Astrocyte (in vitro differentiated cells and primary cell): ENCODE measurements around the gene FCN2.

Experiments used
- EZH2 ChIP-seq: IDR thresholded peaks from 2 replicates; pipeline ENCODE4 v1.6.1; 2012; ENCODE audit warnings: mild to moderate bottlenecking, low read length, inconsistent platforms; ENCODE audit not compliant: insufficient read depth
- TF ChIP-seq, protein P1 (sequence below): IDR thresholded peaks from 2 replicates; pipeline ENCODE4 v1.5.1; 2011; ENCODE audit warnings: low read depth, mild to moderate bottlenecking, inconsistent platforms, low read length, moderate library complexity; ENCODE audit not compliant: insufficient read depth

DNA sequence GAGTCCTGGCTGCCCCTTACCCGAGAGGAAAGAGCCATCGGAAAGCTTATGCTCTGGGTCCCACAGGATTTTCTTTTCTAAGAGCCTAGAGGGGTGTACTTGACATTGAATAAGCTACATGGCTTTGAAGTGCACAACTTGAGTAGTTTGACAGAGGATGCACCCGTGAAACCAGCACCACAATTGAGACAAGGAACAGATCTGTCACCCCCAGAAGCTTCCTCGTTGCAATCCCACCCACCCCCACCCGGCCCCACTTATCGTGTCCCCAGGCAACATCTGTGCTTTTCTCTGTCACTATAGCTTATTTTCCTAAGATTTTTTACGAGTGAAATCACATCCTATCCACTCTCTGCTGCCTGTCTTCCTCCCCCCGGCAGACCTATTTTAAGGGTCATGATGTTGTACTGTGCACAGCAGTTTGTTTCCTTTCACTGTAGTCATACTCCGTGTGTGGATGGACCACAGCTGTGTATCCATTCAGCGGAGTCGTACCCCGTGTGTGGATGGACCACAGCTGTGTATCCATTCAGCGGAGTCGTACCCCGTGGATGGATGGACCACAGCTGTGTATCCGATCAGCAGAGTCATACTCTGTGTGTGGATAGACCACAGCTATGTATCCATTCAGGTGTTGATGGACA lies 8.8 kb upstream of the FCN2 start:
- TF ChIP-seq, protein P1, sequence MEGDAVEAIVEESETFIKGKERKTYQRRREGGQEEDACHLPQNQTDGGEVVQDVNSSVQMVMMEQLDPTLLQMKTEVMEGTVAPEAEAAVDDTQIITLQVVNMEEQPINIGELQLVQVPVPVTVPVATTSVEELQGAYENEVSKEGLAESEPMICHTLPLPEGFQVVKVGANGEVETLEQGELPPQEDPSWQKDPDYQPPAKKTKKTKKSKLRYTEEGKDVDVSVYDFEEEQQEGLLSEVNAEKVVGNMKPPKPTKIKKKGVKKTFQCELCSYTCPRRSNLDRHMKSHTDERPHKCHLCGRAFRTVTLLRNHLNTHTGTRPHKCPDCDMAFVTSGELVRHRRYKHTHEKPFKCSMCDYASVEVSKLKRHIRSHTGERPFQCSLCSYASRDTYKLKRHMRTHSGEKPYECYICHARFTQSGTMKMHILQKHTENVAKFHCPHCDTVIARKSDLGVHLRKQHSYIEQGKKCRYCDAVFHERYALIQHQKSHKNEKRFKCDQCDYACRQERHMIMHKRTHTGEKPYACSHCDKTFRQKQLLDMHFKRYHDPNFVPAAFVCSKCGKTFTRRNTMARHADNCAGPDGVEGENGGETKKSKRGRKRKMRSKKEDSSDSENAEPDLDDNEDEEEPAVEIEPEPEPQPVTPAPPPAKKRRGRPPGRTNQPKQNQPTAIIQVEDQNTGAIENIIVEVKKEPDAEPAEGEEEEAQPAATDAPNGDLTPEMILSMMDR: no peak
- no peak for TF ChIP-seq EZH2
